K562 (cell line): ENCODE measurements around the gene ARHGAP22. TPM values are rescaled to one million over a fixed set of nuclear protein-coding genes. Genes with fewer than 3 reads are reported as not detected.

Source experiments
- ARID1B ChIP-seq: fragments of 450-650 bp; IDR thresholded peaks from 2 replicates; pipeline ENCODE4 v1.6.1; 2016; ENCODE audit warnings: antibody characterized with exemption, mild to moderate bottlenecking, inconsistent platforms
- BRD9 ChIP-seq: fragments of 450-650 bp; IDR thresholded peaks from 2 replicates; pipeline ENCODE4 v1.6.1; 2018; ENCODE audit warnings: low read depth; ENCODE audit not compliant: partially characterized antibody
- ELF2 ChIP-seq: fragments of 250-450 bp; sonication (Bioruptor Pico); IDR thresholded peaks from 2 replicates; pipeline ENCODE4 v1.5.0; 2021; ENCODE audit warnings: mild to moderate bottlenecking
- HDAC1 ChIP-seq, 2 experiments: fragments of 450-650 bp; IDR thresholded peaks; 2 replicates each; pipeline ENCODE4 v1.6.1; 2016 to 2017; ENCODE audit warnings: inconsistent platforms in 1 of 2, mild to moderate bottlenecking in 1 of 2, moderate library complexity in 1 of 2
- L3MBTL2 ChIP-seq: fragments of 450-650 bp; IDR thresholded peaks from 2 replicates; pipeline ENCODE4 v1.6.1; 2016; ENCODE audit warnings: mild to moderate bottlenecking, moderate library complexity
- MECOM ChIP-seq: fragments of 250-450 bp; sonication (Bioruptor Pico); IDR thresholded peaks from 2 replicates; pipeline ENCODE4 v1.8.0; 2022; ENCODE audit warnings: inconsistent platforms
- MNT ChIP-seq, 2 experiments: fragments of 450-650 bp; conservative IDR thresholded peaks; 2 replicates each; pipeline ENCODE4 v1.6.1; 2017; ENCODE audit warnings: mild to moderate bottlenecking in 2 of 2, moderate library complexity in 2 of 2
- MTA2 ChIP-seq: fragments of 450-650 bp; IDR thresholded peaks from 2 replicates; pipeline ENCODE4 v1.6.1; 2016; ENCODE audit warnings: low read depth
- RHOXF2B ChIP-seq: fragments of 250-450 bp; sonication (Bioruptor Pico); conservative IDR thresholded peaks from 2 replicates; pipeline ENCODE4 v1.5.1; 2021
- SIX5 ChIP-seq, 2 experiments: IDR thresholded peaks; 2 replicates each; pipeline ENCODE4 v1.6.1; 2011; ENCODE audit warnings: low read length in 2 of 2, borderline replicate concordance in 1 of 2, low read depth in 1 of 2, mild to moderate bottlenecking in 1 of 2, moderate library complexity in 1 of 2; ENCODE audit not compliant: insufficient read depth in 1 of 2
- TAL1 ChIP-seq: fragments of 450-650 bp; IDR thresholded peaks from 2 replicates; pipeline ENCODE4 v1.6.1; 2016; ENCODE audit warnings: mild to moderate bottlenecking
- ZBTB34 ChIP-seq: fragments of 250-450 bp; sonication (Bioruptor Pico); IDR thresholded peaks from 2 replicates; pipeline ENCODE4 v1.8.0; 2021; ENCODE audit warnings: mild to moderate bottlenecking, moderate library complexity
- ZKSCAN8 ChIP-seq: fragments of 200-800 bp; sonication (Bioruptor generic); IDR thresholded peaks from 2 replicates; pipeline ENCODE4 v1.6.1; 2016; ENCODE audit warnings: missing genetic modification characterization, missing compliant biosample characterization
- ZNF583 ChIP-seq: fragments of 250-450 bp; sonication (Bioruptor Pico); IDR thresholded peaks from 2 replicates; pipeline ENCODE4 v1.4.0; 2020
- ZNF592 ChIP-seq: fragments of 450-650 bp; IDR thresholded peaks from 2 replicates; pipeline ENCODE4 v1.6.1; 2017; ENCODE audit warnings: antibody characterized with exemption, mild to moderate bottlenecking
- polyA plus RNA-seq, 8 experiments: library from polyadenylated mRNA; depleted of rRNA in 4 of 8; stranded (reverse) in 5 of 8; unstranded in 3 of 8; fragments of >200 nt; fragmentation: Nextera tagmentation in 2 of 8; fragmentation: Illumina TruSeq in 1 of 8; extraction: Ambion mirVana in 2 of 8; extraction: Trizol in 1 of 8; gene quantifications; 2 replicates each; pipeline versions ENCODE4 v1.2.1 to v1.2.3, GENCODE V29; 2011 to 2014; ENCODE audit warnings: inconsistent platforms in 1 of 8, missing spikeins in 1 of 8
- total RNA-seq, 7 experiments: library from RNA; depleted of rRNA in 6 of 7; stranded (reverse); fragments of >200 nt in 6 of 7; fragmentation: Illumina TruSeq in 2 of 7; extraction: Trizol in 2 of 7; gene quantifications; 2 replicates each; pipeline versions ENCODE4 v1.2.1 to v1.2.3, GENCODE V29; 2011 to 2021; ENCODE audit warnings: low replicate concordance in 1 of 7

Gene ARHGAP22
- total and polyA plus RNA-seq, 9 of the 15 experiments (the other 6 are each of a cell fraction or from before 2014, with no cell fraction given): 1.3 to 28.1 (median 12.7) TPM

GRCh38 chr10:48482207-48482606 is 122.7 kb downstream of the ARHGAP22 start (continued):
- TF ChIP-seq ZBTB34 (CRISPR knock-in tag) (no peak), ZNF583 (0 out of 2 replicates have a peak, but pooled peaks have one; percentile 58), ARID1B (peak; percentile 48; the same call in 1 of the 2 replicates), SIX5 (IDR thresholded peaks at IDR 0.05; ENCODE audit: borderline replicate concordance in 1 of 2, insufficient read depth in 1 of 2, low read depth in 1 of 2, low read length in 2 of 2) (no peak), BRD9 (peak; percentile 50), MECOM (0 out of 2 replicates have a peak, but pooled peaks have one; percentile 12), HDAC1 (IDR thresholded peaks at IDR 0.05) (0 out of 4 replicates have a peak, but pooled peaks of 1 of the 2 experiments have one; percentile 11), MTA2 (0 out of 2 replicates have a peak, but pooled peaks have one; percentile 6), ZKSCAN8 (CRISPR knock-in tag) (no peak), L3MBTL2 (no peak), RHOXF2B (CRISPR knock-in tag) (no peak), TAL1 (peak; percentile 7; the same call in 1 of the 2 replicates), ELF2 (CRISPR knock-in tag) (peak; percentile 16; the same call in 1 of the 2 replicates), MNT (conservative IDR thresholded peaks at IDR 0.05) (peak in 1 of 2 experiments; percentile 34; a peak in 1 of 4 replicates), ZNF592 (peak; percentile 67)
- TF ChIP-seq, all 486 proteins: peak for 15
